GM19238 (cell line): ENCODE data around the gene MRPL44.

Experiments used
- DNase-seq: peaks from one replicate; pipeline ENCODE4 v3.0.0; 2011; ENCODE audit warnings: low spot score; ENCODE audit not compliant: insufficient read length

Gene MRPL44

DNA sequence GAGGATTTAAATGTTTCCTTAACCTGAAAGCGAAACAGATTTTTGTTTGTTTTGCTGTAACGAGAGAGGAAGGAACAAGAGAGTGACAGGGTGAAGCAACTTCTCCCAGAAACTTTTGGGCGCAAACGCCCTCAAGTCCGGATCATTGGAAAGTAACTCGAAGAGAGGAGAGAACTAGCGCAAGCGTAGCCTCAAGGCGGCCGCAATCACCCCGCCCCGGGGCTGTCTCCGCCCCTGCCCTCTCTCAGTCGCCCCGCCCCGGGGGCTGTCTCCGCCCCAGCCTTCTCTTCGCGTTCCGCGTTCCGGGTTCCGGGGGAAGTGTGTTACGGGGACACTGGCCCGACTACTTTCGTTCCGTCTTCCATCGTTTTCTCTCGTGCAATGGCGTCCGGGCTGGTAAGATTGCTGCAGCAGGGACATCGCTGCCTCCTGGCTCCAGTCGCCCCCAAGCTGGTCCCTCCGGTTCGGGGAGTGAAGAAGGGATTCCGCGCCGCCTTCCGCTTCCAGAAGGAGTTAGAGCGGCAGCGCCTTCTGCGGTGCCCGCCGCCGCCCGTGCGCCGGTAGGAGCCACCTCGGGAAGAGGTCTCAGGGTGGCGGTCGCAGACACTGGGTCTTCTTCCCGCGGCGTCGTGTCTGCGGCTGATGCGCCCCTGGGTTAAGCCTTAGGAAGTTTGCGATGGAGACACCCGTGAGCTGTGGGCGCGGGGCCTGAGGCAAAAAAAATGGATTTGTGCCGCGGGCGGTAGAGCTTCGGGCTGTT, at the start of gene MRPL44:
Gene MRPL44, plus strand, starts transcription at position 372 of the 760 bp plus-strand sequence. Its CDS starts 10 bp downstream, at position 382.
- DNase-seq = peak; percentile 73

DNA sequence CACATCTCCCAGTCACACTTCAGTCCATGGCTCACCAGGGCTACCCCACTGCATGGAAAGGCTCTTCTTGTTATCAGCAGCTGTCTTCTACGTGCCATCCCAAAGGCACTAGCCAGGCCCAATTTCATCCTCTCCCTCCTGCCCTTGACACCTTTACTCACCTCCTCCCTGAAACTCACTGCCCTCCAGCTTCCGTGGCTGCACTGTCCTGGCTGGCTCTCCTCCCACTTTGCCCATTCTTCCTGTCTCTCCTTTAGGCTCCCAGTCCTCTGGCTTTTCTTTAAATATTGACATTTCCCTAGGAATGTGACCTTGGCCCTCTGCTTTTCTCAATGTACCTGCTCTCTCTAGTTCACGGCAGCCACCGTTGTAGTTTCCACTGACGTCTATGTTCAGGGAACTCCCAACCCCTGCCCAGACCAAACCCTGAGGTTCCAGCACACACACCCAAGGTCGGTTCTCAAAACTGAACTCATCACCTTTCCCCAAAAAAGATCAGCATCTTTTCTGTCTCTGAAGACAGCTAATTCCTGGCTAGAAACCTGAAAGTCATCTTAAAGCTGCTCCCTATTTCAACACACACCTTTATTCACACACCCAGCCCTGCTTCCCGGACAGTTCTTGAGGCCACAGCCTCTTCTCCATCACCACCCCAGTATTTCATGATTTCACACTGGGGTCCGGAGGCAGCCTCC, 48.8 kb upstream of the MRPL44 start:
- no peak for DNase-seq

DNA sequence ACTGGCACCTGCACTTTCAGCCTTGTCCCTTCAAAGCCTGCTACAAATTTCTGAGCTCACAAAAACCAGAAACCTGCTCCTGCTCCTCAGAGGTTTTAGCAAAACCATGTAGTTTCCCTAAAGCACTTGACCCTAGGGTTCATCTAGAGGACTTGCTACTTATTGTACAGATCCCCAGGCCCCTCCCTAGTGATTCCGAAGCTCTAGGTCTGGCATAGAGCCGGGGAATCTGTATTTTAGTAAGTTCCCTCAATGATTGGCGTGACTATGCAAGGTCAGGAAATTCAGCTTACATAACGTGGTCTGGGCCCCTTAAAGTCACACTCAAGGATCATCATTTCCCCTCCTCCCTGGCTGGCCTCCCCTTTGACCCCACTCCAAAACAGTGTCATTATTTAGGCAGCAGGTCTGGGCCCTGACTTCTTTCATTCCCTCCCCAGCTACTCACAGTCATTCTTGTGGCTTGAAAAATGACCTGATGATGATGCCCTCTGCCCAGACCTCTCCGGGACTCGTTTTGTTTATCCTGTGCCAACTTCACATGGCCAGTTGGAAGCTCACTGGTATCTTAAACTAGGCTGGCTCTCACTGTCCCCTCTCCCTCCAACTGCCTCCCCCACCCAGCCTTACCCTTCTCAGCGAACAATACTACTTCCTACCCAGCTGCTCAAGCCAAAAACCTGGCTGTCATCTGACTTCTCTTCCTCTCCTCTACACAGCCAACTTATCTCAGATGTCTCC, 48.1 kb upstream of the MRPL44 start:
- no peak for DNase-seq

DNA sequence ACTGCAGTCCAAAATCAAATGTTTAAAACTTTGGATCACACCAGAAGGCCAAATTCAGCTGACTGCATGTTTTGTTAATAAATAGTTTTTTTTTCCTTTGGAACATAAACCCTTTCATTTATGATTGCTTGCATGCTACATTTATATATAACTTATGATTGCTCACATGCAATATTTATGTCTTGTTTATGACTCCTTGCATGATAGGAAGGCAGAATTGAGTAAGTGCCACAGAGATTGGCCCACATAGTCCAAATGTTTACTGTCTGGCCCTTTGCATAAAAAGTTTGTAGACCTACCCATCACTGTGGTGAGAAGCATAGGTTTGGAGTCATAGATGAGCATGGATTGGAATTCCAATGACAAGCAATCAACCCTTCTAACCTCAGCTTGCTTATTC, 42.9 kb upstream of the MRPL44 start:
- DNase-seq = no peak

DNA sequence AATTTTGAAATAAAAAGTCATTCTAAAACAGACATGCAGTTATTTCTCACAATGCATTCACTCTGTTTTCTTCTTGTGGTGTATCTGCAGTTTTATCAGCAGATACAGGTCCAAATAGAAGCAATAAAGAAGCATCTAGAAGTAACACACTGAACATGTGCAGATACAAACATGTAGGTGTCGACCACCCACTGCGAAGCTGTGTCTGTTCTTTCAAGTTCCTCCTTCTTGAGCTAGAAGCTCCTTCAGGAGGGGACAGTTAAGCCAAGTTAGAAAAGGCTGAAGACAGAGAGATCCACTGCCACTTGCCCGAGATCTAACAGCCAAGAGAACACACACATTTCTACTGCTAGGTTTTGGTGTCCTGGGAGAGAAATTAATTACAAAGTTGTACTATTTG, 42.2 kb upstream of the MRPL44 start:
- no peak for DNase-seq

DNA sequence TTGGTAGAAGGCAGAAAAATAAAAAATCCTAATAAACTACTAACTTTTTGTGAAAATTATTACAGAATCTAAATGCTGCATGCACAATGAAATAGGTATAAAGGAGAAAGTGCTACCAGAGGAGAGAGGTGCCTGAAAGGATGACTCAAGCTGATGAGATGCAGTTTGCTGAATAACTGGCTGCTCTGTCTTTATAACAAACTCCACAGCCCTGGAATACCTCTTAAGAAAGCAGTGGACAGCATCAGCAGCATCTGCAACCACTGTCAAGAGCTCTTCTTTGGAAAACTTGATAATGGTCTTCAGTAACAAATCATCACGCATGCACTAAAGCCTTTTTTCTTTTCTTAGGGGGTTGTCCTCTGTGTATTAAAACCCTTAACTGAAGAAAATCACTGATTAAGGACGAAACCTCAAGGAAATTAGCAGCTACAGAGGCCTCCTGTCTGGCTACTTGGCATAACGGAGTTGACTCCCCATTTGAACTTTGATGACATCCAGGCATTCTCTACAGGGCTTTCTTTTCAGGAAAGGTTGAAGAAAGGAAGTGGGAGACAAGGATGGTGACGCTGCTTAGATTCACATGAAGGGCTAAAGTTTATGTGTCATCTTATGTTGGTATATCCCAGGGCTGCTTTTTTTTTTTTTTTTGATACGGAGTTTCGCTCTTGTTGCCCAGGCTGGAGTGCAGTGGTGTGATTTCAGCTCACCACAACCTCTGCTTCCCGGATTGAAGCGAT, 40.9 kb upstream of the MRPL44 start:
- no peak for DNase-seq

DNA sequence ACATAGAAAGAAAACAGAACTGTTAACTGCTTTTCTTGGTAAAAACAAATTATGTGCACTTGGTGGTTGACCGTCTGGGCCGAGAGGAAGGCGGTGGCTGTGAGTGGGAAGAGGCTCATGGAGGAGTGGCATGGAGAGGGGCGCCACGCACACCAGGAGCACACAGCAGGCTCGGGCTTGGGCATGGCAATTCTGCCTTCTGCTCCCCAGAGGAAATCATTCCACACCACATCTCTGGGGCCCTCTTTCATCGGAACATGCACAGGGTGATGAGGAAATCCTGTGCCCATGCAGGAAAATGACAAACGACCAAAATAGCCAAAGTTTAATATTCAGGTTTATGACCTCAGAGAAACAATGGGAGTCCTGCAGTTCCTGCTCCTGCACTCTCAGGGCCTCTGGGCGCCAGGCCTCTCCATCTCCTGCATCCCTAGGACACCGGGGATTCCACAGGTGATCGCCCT, 38.6 kb upstream of the MRPL44 start:
- no peak for DNase-seq

DNA sequence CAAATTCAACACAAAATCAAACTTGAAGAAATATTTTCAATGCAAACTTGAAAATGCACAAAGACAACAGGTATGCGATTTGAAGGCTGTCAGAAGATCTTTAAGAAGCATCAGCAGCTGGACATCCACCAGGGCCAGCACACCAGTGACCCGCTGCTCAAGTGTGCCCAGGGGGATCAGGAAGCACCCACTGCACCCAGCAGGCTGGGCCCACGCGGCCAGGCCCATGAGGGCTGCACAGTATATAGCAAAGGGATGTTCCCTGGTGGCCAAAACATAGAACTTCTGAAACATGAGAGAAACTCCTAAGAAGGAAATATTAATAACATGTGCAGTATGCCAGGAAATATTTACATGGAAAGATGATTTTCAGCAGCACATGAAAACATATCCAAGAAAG, 37.2 kb upstream of the MRPL44 start:
- DNase-seq = no peak

DNA sequence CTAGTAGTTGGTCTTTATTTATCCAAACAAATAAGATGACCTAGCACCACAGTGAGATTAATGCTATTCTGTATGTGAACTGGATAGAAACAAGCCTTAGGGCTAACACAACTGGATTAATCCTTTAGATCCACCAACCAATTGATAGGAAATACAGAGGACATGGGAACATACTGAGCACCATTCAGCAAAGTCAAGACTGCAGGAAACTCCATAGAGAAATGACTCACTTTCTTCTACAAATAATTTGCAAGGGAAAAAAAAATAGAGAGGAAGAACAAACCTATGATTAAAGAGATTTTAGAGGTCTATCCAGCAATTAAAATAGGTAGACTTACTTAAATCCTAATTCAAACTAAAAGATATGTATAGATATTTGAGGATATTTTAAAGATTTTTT, 36.1 kb upstream of the MRPL44 start:
- DNase-seq = no peak

DNA sequence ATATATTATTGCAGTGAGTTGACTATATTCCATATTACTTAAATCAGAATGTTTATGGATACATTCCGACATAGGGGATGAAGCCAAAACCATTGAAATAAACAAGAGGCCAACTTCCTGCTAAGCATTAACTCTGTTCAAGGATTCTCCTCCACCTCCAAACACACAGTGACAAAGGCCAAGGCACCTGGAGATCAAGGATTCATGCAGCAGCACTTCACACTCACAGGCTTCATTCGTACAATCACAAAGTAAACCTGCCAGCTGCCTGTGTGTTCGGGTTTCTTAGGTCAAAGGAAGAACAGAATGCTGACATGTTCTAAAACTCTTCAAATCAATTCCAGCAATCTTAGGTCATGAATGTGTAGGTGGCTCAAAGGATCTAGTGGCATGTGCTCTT, 35.0 kb upstream of the MRPL44 start:
- no peak for DNase-seq

DNA sequence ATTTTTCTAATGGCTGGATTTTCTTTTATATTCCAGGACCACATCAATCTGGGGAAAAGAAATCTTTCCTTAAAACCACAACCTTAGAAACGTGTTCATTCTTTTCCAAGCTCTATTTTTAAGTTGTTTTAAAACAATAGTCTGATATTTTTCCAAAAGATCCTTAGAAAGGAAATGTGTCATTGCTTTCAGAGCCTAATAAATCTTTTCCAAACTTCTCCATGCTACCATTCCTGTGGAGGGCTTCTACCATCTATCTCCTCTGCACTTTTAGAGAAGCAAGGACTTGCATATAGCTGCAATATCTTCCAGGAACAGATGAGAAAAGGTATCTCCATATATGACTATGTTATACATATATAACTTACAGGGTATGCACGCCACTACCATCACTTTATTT, 33.3 kb upstream of the MRPL44 start:
- DNase-seq = no peak

DNA sequence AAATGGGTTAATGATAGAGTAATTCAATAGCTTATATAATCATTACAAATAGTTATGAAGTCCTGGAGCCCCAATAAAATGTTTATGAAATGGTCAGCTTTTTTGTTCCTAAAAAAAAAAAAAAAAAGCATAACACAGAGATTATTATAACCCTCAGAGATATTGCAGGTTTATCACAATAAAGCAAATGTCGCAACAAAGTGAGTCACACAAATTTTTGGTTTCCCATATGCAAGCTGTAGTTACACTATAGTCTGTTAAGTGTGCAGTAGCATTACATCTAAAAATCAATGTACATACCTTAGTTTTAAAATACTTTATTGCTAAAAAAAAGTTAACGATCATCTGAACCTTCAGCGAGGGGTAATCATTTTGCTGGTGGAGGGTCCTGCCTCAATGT, 32.2 kb upstream of the MRPL44 start:
- no peak for DNase-seq

DNA sequence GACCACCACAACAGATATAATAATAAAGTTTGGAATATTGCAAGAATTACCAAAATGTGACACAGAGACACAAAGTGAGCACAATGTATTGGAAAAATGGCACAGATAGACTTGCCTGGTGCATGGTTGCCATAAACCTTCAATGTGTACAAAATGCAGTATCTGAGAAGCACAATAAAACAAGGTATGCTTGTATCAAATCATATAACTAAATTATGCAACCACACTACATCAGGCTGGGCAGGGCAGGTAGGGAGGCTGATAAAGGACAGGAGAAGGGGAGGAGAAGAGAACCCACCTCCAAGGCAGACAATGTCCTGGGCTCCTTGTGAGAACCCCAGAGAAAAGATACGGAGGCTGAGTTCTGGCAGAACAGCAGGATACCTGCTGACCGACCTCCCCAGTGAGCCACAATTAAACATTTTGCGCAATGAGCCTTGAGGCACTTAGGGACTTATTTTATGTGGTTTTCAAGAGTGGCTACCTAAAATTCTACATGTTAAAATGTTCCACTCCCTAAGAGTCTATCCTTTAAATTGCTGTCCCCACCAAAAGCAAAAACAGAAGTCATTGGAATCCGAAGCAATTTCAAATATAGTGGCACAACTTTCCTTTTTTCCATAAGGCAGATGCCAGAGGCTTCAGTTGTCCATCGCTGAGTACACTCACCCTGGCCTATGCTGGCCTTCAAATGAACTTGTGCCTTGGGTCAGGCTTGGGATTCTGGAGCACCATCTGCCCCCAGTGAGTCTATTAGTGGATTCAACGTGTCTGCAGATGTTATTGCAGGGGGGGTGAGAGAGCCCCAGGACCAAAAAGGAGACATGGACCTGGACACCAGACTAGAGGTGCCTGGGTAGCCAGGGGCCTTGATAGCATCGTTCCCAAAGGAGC, 28.9 kb upstream of the MRPL44 start:
- DNase-seq = no peak

DNA sequence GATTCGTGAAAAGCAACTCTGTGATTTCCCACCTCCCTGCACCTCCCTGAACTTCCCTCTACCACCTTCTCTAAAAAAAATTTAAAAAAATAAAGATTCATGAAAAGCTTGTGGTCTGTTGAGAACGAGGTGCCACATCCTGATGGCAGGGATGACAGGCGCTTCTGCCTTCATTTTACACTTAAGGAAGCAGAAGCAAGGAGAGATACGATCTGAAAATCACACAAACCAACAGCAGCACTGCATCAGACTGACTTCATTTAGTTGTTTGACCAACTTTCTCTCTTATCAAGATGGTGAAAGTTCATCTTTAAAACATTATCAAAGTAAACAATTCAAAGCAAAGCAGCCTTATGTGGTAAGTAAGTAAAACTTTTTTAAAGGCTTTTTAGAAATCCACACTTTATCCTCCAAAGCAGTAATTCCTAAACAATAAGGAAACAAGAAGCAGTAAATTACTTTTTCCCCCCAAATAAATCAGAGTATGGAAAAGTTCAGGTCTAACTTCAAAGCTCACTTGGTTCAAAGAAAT, 27.6 kb upstream of the MRPL44 start:
- no peak for DNase-seq

DNA sequence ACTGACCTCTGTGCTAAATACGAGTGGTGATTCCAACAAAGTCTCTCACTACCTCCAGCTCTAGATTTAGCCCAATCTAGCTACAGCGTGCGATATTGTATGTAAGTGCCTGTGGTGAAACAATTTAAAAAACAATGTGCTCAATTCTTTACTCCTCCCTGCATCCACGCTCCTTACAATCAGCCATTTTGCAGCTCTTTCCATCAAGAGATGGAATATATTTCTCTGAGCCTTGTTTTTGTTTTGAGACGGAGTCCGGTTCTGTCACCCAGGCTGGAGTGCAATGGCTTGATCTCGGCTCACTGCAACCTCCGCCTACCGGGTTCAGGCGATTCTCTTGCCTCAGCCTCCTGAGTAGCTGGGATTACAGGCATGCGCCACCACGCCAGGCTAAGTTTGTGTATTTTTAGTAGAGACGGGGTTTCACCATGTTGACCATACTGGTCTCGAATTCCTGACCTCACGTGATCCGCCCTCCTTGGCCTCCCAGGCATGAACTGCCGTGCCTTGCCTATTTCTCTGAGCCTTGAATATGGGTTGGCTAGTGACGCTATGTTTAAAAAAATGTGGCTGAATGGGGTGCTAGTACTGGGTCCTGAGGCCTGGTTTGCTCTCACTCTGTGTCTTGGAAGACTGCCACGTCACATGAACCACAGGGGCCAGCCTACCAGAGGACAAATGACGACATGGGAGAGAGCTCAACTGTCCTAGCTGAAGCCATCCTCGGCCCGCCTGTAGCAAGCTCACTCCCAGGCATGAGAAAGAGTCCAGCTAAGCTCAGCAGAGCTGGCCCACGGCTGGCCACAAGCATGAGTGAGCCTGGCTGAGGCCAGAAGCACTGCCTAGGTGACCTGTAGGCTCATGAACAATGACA, 26.9 kb upstream of the MRPL44 start:
- no peak for DNase-seq

DNA sequence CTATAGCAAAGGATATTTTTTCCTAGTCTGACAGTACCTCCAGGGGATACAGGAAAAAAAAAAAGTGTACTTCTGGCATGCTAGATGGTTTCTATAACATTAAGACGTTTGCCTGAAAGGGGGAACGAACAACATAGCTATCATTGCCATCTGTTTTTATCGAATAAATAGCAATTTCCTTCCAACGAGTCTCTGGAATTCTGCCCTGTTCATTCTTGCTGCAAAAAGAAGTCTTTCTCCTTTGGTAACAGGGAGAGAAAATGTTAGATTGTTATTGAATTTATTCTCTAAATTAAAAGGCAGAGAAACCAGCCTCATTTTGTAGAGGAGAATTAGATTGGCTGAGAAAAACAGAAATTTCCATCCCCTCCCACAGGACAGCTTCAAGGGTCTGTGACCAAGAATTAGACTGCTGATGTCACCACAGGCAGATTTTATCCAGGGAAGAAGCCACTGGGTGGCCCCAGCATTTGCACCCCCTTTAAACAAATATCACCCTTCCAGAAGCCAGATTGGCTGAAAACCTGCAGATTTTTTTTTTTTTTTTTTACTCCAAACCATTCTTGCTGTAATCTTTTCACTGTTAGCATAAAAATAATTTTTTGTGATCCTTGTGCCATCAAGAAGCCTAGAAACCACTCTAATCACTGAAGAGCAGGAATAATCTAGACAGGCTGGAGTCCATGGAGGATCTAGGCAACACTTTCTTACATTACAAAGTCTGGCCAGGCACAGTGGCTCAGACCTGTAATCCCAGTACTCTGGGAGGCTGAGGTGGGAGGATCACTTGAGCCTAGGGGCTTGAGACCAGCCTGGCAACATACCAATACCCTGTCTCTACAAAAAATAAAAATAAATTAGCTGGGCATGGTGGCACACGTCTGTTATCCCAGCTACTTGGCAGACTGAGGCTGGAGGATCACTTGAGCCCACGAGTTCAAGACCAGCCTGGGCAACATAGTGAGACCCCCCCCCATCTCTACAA, 24.2 kb upstream of the MRPL44 start:
- no peak for DNase-seq

DNA sequence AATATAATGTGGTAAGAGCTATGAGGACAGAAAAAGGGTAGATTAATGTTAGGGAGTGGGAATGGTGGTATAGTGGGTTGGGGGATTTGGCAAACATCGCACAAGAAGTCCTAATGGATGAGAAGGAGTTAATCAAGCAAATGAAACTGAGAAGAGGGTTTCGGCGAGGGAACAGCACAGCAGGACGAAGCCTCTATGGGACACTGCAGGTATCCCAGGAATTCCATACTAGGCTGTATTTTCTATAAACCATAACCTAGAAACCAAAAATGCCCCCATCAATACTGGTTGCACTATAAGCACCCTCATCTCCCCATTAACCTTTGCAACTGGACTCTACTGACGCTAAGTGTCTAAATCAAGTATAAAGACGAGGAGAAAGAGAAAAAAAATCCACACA, 22.4 kb upstream of the MRPL44 start:
- DNase-seq = no peak

DNA sequence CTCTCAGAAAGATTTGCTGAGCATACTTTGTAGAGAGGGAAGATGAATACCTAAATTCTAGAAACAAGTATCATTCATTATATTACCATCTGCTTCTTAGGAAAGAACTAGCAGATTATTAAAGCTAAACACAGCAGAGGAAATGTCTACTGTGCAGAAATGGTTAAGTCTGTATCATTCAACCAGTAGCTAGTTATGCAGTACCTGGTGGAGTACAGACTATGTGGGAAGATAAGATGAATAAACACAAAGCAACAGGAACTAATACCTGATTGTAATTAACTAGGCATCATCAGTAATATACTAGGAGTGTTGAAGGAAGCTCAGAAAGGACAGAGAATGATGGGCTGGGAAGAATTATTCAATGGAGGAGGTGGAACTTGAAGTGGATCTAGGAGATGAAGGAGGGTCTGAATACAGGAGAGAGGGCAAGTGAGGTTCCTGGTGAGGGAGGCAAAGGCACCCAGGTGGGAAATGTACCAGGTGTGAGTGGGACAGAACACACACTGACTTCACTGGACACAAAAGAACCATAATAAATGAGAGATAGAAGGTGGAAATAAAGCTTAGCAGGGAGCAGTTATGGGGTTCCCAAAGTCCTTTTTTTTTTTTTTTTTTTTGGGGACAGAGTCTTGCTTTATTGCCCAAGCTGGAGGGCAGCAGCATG, 21.7 kb upstream of the MRPL44 start:
- no peak for DNase-seq
